NT2/D1 (cell line): ENCODE data around the gene CAPRIN2.

Source experiments
- SUZ12 ChIP-seq: IDR thresholded peaks from 2 replicates; pipeline ENCODE4 v1.6.1; 2011; ENCODE audit not compliant: insufficient read length, insufficient read depth; ENCODE audit errors: extremely low read depth
- YY1 ChIP-seq: IDR thresholded peaks from 2 replicates; pipeline ENCODE4 v1.6.1; 2011; ENCODE audit not compliant: insufficient read length, insufficient read depth

DNA sequence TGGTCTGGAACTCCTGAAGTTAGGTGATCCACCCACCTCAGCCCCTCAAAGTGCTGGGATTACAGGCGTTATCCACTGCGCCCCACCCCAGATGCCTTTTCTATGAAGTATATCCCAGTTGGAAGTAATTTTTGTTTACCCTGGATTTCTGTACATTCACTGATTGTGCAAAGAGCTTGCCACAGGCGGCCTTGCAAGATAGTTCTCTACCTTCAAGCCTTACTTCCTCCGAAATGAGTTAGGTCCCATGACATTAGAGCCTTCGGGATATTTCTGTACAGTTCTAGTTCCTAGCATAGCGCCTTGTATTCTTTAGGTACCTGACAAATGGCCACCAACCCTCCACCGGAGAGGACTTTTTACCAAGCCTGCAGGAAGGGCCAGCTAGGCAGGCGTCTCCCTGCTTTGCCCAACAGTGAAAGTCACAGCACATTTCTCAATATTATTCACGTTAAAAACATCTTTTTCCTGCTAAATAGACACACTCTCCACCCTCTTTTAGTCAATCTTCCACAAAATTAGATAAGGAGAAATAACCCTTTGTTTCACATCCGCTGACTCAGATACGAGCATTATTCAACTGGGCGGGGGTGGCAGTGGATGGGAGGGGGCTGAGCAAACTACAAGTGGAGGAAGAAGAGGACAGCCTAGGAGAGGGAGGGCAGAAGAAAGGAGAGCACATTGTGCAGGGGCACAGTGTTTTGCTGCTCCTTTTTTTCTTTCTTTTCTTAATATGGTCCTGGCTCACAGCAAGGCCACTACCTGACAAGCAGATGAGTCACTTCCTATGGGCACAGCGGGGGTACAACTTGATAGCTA lies 40.0 kb upstream of the CAPRIN2 start:
- TF ChIP-seq SUZ12 (no peak), YY1 (no peak)
